ENCODE measurements around the gene CDH13.
A peak's percentile ranks its signal among the peaks of the same experiment; 100 is the strongest.

CDH13 gene

DNA sequence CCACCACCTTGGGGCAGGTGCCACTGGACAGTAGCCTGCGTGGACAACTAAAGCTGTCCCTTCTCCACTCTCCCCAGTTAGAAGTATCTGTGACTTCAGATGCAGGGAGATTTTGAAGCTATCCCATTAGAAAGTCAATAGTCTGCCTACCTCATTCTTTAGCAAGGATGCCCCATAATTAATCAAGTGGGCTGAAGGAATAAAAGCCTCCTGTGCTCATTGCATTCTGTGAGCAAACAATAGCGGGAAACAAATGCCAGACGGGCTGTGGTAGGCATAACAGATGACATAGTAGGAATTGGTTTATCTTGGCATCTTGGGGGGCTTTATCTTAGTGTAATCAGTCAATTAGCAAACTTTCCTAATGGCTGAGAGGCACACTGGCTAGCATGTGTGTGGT lies 1084.3 kb downstream of the CDH13 start:
- DNase-seq, result no peak

DNA sequence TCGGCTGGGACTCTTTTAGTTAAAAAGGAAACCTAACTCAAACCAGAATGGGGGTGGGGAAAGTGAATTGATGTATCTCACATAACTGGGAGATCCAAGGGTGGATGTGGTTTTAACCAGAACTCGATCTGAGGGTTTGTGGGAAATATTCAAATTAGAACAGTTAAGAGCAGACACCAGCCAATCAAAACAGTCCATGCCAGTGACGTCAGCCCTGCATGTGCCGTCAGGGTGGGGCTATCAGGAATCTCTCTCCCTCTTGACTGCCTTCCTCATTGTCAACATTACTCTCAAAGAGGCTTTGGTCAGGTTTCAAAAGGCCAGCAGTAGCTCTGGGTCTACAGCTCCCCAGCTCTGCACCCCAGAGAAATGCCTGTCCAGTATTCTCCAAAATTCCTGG lies 1086.8 kb downstream of the CDH13 start:
- no peak for DNase-seq

DNA sequence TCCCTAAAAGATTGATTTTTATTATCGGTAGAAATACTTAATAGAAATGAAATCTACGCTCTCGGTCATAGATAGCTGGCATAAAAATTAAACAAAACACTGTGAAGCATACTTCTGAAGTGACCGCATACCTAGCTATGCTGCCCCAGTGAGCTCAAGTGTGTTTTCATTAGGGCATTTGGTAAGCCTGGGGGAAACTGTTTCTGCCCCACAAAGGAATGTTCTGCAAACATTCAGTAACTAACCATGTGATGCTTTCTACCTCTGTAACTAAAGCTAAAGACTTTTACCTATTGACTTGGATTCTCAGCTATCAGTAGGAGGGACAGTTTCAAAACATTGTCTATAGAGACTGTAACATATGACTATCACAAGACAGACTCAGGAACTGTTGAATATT lies 1087.5 kb downstream of the CDH13 start:
- no peak for DNase-seq

DNA sequence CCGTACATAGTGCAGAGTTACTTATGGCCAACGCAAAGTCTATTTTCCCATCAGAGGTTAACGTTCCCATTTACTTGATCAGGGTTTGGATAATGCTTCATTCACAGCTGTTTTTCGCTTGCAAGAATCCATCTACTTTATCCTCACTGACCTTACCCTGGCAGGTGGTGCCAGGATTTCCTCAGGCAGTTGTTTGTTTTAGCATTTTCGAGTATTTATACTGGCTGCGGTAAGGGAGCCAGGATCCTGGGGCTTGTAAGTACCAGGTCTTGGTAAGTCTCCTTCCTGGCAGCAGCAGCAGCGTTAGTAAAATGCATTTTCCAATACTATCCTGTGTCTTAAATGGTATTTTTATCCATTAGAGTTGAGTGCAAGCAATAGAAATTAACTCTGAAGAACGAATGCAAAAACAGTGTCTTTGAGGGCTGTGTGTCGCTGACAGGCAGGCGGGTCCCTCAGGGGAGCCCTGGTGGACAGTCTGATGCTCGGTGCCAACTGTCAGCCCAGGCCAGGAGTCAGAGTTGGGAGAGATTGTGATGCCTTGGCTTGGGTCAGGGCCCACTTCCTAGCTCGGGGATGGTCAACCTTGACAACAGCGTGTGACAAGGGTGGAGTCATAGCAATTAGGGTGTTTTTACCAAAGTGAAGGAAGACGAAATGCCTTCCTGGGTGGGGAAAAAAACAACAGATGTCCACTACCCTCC lies 1088.6 kb downstream of the CDH13 start:
- no peak for DNase-seq

DNA sequence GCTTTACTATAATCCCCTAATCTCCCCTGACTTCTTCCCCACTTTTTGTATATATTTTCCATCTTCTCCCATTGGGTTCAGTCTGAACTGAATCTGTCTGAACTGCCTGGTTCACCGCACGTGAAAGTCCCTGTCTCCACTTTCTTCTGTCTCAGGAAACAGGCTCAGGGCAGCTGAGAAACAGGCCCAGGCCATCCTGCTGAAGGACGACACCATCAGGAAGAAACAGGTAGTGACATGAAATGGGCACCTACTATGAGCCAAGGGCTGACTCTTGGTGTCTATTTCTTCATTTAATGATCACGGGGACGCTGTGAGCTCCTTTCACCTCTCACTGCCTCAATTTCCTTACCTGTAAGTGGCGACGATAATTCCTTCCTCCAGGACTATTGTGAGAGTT lies 1090.5 kb downstream of the CDH13 start:
- no peak for DNase-seq

DNA sequence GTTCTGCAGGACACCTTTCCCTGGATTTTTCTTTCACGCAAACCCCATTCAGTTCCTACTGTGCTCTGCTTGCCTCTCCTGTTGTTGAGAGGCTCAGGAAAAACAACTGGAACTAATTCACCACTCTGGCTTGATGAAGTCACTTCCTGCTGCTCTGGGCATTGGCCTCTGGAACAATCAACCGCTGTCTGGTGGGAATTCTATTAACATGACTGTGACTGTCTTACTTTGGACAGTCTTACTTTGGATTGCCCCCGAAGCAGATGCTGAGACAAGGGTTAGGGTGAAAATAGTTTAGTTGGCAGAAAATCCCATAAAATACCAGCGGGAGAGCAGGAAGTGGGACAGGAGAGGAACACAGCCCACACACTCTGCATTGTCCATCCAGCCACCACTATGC lies 1091.0 kb downstream of the CDH13 start:
- no peak for DNase-seq

DNA sequence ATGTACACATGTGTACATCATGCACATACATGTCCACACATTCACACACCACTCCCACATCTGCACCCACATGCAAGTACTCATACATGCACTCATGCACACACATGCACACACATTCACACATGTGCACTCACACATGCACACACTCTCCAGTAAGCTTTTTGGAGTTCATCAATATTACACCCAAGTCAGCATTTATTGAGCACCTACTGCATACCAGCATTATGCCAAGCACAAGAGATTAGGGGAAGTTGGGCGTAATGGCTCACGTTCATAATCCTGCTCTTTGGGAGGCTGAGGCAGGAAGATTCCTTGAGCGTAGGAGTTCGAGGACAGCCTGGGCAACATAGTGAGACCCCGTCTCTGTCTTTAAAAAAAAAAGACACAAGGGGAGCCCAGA lies 1093.4 kb downstream of the CDH13 start:
- no peak for DNase-seq

DNA sequence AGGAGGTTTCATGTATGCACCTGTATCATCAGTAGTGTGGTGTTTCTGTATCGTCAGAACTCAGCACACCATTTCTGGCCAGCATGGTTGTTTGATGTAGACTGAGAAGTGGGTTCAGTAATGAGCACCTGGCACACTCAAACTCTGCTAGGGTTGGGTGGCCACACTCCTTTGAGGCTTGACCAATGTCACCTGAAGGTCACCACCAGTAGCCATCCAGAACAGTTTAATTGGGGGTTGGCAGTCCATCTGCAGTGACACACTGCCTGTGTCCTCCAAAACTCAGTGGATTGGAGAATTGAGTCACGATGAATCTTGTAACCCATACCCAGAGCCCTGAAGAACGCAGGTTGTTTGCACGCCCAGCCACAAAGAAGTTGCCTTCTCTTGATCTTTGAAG lies 1094.2 kb downstream of the CDH13 start:
- DNase-seq, result no peak

DNA sequence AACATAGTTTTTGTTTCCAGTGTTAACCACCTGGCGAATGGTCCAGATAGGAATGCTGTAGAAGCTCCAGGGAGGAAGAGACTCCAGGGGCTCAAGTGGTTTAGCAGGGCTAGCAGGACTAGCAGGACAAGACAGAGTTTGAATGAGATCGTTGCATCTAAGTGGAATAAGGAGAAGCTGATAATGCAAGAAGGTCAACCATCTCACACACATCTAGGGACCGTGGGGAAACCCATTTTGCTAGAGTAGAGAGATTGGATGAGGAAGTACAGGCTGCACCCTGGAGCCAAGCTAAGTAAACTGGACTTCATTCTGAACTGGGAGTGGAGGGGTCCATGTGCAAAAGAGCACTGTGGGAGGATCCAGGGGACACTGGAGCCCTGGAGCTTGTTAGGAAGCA lies 1094.9 kb downstream of the CDH13 start:
- no peak for DNase-seq

DNA sequence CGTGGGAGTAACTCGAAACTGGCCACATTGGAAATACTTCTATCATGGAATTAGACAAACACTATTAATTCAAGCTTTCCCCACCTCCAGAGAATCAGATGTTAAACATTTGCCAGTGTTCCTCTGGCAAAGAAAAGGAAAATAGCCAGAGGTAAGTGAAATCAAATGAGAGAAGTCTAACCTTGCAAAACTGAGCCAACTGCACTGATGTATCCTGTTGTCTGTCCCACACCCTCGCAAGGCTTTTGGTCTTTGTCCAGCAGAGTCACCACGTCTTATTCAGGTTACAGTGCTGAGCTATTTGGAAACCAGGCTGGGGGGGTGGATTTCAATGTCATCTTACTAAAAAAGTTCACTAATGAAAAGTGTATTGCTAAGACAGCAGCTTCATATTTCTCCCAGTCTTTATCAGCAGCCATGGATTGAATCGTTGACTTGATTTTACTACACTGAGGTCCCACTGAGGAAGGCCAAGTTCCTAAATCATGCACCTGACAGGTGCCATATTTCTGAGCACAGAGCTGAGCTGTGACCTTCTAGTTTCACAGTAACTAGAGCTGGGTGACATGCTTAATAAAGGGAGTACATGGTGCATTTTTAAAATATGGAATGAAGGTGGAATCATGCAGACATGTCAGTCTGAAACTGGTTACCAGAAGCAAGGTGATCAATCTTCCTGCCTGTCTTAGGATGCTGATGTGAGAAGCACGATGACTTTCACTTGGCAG lies 1095.9 kb downstream of the CDH13 start:
- DNase-seq, result no peak

DNA sequence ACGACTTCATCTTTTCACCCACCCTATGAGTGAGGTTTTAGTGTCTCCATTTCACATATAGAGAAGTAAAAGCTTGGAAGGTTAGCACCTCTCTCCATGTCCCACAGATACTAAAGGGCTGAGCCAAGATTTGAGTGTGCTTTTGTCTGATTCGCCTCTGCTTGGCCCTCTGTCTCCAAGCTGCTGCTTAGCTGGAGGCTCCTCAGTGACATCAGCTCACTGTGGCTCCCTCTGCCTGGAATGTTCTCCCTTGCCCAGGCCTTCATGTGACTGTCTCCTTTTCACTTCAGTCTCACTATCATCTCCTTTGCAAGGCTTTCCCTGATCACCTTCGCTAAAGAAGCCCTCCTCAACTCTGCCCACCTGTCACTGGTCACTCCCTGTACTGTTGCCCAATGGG lies 1096.5 kb downstream of the CDH13 start:
- no peak for DNase-seq

DNA sequence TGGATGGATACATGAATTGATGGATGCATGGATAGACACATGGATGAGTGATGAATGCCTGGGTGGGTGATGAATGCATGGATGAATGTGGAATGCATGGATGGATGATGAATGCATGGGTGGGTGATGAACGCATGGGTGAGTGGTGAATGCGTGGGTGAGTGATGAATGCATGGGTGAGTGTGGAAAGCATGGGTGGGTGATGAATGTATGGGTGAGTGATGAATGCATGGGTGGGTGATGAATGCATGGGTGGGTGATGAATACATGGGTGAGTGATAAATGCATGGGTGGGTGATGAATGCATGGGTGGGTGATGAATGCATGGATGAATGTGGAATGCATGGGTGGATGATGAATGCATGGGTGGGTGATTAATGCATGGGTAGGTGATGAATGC lies 1097.1 kb downstream of the CDH13 start:
- DNase-seq, result no peak

DNA sequence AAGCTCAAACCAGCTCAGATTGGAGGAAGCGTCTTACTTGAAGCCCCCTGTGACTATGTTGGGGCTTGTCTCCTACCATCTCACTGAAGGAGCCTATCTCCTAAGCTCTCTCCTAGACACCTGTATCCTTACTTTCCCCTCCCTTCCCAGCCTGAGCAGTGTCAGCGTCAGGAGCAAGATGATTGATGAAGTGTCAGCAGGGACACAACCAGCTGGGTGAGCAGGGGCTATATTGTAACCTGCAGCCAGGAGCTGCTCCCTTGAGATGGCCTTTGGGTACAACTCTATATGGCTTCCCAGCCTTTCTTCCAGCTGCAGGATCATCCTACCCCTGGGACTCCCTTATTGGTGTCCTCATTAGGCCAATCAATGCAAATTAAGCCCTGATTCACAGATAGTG lies 1097.8 kb downstream of the CDH13 start:
- no peak for DNase-seq

DNA sequence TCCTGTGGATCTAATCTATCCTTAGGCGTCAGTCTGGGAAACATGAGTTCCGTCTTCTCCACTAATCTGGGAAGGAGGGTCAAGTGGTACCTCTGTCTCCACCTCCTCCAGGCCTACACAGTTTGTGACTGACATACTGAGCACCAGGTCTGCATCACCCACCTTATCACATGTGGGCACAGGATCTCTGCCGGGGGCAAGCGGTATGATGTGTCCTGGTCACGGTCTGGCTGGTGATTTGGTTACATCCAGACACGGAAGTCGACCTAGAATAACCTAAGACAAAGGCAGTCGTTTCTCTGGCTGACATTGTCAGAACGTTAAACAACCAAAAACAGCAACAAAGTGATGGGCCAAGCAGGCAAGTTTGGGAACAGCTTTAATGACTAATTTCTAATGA lies 1098.5 kb downstream of the CDH13 start:
- DNase-seq, result no peak

DNA sequence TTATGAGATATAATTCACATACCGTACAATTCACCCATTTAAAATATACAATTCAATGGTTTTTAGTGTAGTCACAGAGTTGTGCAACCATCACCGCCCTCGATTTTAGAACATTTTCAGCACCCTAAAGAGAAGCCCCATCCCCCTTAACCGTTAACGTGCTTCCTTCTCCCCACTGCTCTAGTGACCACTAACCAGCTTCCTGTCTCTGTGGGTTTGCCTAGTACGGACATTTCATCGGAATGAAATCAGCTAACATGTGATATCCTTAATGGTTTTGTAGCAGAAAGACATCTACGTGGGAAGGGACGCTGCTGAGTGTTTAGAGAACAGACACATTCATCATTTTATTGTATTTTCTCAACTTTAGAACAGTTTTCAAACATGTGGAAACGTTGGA lies 1100.2 kb downstream of the CDH13 start:
- DNase-seq, result peak; percentile 53

DNA sequence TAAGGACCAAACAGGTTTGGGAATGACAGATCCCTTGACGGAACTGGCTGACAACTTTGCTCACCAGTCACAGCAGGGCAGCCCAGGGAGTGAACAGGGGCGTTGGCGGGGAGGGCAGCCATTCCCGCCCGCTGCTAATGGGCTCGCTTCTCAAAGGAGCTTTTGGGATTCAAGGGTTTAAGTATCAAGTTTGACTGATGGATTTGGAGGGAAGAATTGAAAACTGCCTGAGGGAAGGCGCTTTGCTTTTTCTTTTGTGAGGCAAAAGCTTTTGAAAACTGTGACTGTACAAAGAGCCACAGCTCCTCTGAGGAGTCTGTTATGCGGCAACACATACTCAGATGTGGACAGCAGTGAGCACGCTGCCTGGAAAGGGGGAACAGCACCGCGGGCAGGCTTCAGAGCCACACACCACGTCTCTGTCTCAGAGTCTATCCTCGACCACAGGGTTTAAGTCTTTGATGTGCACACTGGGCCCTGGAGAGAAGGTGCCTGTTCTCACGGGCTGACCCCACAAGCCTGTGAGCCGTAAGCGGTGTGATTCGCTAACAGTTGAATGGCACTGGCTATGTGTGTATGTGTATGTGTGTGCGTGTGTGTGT lies 1101.1 kb downstream of the CDH13 start:
- DNase-seq, result no peak

DNA sequence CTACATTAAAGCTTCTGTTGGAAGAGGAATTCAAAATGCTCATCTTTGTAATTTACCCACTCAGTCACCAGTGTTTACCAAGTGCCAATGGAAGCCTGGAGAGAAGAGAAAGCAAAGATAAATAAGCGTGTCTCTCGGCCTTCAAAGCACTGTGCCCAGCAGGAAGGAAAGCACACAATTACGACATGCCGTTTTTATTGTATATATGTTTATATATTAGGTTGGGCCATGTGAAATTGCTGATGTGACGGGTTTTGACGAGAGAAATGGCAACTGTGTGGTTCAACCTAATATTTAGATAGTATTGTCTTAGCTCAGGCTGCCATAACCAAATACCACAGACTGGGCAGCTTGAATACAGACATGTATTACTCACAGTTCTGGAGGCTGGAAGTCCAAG lies 1101.7 kb downstream of the CDH13 start:
- peak; percentile 36 for DNase-seq

DNA sequence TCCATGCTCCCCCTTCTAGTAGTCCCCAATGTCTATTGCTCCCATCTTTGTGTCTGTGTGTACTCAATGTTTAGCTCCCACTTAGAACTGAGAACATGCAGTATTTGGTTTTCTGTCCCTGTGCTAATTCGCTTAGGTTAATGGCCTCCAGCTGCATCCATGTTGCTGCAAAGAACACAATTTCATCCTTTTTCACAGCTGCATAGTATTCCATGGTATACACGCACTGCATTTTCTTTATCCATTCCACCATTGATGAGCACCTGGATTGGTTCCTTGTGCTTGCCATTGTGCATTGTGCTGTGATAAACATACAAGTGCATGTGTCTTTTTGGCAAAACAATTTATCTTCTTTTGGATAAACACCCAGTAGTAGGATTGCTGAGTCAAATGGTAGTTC lies 1104.0 kb downstream of the CDH13 start:
- no peak for DNase-seq

DNA sequence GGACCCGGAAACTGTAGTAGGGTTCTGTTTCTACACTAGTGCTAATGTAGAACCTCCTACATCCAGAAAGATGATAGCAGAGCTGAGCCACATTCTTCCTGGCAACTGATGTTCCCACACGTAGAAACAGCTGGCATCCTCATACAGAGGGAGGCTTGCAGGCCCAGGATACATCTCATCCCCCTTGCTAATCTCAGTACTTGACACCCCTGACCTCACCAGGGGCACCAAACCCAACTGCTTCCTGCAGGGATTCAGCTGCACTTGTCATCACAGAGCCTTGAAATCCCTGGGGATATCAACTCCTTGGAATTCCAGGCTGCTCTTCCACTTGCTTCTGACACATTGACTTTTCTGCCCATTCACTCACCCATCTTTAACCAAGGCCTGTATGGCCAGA lies 1105.8 kb downstream of the CDH13 start:
- DNase-seq, result no peak

DNA sequence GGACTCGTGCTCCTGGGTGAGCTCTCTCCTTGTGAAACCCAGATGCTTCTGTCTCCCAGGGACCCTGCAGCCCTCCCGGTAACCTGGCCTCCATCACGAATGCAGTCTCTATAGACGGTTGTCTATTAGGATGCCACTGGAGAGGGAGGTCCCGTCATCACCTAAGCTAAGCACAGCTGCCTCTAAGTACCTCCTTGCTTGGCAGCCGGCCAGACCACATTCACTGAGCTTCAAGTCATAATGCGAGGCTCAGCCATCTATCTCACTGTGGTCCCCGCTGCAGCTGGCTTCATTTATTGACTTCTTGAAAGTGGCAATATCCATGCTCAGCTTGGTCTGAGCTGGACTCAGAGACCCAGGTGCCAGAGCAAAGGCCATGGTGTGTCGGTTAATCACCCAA lies 1106.5 kb downstream of the CDH13 start:
- DNase-seq, result no peak

DNA sequence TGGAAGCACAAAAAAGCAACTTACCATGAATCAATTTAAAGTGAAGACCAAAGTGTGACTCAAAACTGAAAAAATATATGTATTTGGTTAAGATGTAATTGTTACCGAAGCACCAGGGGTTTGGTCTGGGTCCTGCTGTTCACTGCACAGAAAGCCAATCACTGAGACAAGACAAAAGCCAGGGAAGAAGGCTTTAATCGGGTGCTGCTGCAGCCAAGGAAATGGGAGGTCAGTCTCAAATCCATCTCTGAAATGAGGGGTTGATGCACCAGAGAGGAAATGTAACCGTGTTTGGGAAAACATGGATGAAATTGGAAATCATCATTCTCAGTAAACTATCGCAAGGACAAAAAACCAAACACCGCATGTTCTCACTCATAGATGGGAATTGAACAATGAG lies 1107.4 kb downstream of the CDH13 start:
- DNase-seq, result no peak

DNA sequence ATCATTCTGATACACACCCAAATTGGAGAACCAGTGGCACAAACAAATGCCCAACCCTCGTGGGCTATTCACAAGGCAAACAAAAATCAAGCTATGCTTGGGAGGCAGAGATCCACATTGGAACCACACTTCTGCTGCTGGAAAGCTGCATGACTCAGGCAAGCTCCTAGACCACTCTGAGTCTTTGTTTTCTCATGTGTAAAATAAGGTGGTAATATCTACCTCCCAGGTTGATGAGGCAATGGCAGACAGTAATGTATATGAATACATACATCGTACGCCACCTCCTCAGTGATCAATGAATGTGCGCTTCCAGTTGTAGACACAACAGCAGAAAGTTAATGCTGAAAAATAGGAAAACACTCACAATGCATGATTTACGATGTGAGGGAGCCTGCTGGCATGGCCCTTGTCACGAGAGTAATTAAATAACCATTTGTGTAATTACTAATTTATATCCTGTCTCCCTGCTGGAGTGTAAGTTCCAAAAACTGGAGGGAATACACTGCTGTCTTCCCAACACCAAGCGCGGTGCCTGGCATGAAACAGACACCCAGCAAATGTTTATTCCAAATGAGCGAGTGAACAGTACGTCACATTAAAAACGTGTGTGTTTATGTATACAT lies 1111.1 kb downstream of the CDH13 start:
- DNase-seq, result no peak

DNA sequence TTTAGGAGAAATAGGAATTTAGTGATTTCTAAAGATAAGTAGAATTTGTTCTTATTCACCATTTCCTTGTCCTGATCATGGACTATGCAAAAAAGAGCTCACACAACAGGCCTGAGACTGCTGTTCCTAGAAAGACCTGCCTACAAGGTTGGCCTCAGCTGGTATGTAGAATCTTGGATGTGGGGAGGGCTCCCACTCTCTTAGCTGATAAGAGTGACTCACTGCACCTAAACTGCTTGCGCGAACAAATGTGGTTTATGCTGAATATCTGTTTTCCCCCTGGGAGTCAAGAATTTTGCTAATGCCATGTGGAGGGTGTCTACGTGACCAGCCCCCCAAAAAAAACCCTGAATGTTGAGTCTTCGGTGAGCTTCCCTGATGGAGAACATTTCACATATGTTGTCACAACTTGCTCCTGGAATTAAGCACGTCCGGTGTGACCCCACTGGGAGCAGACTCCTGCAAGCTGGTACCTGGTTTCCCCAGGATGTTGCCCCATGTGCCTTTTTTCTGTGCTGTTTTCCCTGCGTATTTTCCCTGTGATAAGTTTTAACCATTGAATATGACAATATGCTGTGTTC lies 1112.2 kb downstream of the CDH13 start:
- no peak for DNase-seq

Measured in inflammatory macrophage treated with lipopolysaccharide for 4 hours (primary cell).